Astrocyte of the spinal cord (primary cell): ENCODE data around the gene EXOC4.

Experiments
- DNase-seq: peaks from one replicate; pipeline ENCODE4 v3.0.0; 2011; ENCODE audit warnings: low read depth, low spot score
- H3K4me3 ChIP-seq: 2 replicates; pipeline ENCODE4 v1.5.1; 2011; ENCODE audit warnings: low read depth, mild to moderate bottlenecking, low read length, moderate library complexity
- in situ Hi-C: cut with HindIII; loops from 2 replicates; pipeline ENCODE4 v1.10.0; 2017; ENCODE audit warnings: low sequenced_read_pairs
- TF ChIP-seq, protein P1 (sequence below): IDR thresholded peaks from 2 replicates; pipeline ENCODE4 v1.5.1; 2012; ENCODE audit warnings: low read depth, mild to moderate bottlenecking, low read length, inconsistent platforms

EXOC4 gene

DNA sequence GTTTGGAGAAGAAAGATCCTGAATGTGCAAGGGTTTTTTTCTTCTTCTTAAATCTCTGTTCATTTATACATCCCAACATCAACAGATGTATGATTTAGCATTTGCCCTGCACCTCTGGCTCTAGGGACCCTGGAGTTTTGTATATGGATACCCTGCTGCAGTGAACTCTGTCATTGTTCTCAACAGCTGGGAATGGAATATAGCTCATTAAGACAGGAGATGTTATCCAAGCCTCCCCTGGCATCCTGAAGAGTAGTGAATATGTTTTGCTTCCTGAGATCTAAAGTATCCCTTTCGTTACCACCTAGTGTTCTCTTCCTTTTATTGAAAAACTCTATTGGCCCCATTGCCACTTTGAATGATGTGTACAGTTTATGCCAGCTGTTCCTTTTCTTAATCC, 275.9 kb downstream of the EXOC4 start:
- H3K4me3 ChIP-seq = no peak overlapping the region
- DNase-seq = no peak
- in situ Hi-C loops = no loop called here
- TF ChIP-seq, protein P1, sequence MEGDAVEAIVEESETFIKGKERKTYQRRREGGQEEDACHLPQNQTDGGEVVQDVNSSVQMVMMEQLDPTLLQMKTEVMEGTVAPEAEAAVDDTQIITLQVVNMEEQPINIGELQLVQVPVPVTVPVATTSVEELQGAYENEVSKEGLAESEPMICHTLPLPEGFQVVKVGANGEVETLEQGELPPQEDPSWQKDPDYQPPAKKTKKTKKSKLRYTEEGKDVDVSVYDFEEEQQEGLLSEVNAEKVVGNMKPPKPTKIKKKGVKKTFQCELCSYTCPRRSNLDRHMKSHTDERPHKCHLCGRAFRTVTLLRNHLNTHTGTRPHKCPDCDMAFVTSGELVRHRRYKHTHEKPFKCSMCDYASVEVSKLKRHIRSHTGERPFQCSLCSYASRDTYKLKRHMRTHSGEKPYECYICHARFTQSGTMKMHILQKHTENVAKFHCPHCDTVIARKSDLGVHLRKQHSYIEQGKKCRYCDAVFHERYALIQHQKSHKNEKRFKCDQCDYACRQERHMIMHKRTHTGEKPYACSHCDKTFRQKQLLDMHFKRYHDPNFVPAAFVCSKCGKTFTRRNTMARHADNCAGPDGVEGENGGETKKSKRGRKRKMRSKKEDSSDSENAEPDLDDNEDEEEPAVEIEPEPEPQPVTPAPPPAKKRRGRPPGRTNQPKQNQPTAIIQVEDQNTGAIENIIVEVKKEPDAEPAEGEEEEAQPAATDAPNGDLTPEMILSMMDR = no peak

DNA sequence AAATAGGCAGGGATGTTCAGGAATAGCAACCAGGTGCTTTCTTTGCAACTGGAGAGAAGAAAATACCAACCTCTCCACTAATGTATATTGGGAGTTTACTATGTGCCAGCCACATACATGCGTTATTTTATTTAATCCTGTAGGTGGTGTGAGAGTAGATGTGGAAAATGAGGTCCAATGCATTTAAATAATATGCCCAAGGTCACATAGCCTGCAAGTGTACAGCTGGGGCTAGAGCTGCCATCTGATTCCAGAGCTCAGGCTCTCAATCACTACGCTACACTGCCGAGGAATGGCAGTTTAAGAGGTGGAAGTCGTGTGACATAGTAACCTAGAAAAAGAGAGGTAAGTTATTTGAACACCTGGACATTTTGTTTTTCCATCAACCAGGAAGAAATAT, 277.0 kb downstream of the EXOC4 start:
- in situ Hi-C loops = no loop called here
- DNase-seq = no peak
- TF ChIP-seq, protein P1 = no peak
- H3K4me3 ChIP-seq = no peak overlapping the region

DNA sequence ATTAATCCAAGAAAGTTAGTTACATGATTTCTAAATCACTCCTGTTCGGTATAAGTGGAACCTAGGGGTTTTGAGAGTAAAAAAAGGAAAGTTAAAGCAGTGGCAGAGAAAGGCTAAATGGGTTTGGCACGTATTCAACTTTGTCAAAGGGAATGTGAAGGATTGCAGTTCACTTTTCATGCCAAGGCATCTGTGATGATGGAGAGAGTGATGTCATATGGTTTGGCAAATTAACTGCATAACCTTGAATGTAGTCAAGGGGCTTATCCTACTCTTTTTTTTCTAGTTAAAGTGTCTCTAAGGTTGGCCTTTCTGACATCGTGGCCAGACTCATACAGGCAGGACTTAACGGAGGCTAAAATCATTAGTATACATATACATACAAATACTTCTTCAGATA, 277.8 kb downstream of the EXOC4 start:
- no peak overlapping the region for H3K4me3 ChIP-seq
- peak; percentile 65 for DNase-seq
- in situ Hi-C loops = no loop called here
- TF ChIP-seq, protein P1 = no peak

DNA sequence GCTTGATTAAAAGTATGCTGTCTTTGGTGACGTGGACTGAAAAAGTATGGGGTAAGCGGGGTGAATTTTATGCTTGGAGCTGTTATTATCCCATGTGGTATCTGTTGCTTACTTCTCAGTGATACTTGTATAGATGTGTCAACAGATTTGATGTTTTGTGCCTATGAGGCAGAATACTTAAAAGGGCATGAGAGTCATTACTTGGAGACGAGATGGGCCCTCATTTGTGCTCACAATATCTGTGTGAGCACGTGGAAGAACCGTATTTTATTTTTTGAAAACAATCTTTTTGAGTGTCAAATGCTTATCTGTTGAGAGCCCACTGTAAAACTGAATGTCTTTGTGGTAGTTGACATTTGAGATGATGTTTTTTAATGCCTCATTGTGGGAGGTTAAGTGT, 281.9 kb downstream of the EXOC4 start:
- TF ChIP-seq, protein P1 = no peak
- in situ Hi-C loops = no loop called here

DNA sequence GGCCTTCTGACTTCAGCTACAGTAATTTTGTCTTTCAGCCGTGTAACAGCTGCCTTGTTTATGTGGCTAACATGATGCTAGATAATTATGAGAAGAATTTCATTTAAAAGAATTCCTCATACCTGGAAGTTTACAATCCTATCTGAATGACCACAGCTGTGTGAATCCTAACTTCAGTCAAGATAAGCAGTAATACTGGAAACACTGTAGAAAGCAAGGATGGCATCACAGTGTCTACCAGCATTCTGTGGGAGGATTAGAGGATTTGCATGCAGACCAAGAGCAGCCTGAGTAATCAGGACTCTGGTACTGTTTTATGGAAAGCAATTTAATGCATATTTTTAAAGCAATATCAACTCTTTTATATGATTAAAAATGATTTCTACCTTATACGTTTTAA, 282.4 kb downstream of the EXOC4 start:
- TF ChIP-seq, protein P1 = no peak
- no peak for DNase-seq
- H3K4me3 ChIP-seq = no peak overlapping the region
- in situ Hi-C loops = no loop called here

More for the DNA sequence above, 281.9 kb downstream of the EXOC4 start:
- H3K4me3 ChIP-seq = no peak overlapping the region
- no peak for DNase-seq

DNA sequence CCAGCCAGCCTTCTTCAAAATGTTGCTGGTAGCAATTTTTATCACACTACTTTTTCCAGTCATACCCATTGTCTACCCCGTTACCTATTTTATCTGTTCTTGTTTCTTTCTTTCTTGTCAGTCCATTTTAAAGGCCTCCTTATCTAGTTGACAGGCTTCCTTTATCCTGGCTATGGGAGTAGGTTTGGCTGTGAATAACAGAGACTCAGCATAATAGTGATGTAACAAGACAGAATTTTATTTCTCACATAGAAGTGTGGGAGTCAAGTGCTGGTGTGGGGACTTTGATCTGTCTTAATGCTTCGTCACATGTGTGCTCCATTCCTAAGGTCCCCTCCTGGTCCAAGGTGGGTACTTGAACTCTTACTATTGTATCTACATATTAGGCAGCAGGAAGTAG, 283.6 kb downstream of the EXOC4 start:
- in situ Hi-C loops = no loop called here
- no peak for DNase-seq
- TF ChIP-seq, protein P1 = no peak
- no peak overlapping the region for H3K4me3 ChIP-seq

DNA sequence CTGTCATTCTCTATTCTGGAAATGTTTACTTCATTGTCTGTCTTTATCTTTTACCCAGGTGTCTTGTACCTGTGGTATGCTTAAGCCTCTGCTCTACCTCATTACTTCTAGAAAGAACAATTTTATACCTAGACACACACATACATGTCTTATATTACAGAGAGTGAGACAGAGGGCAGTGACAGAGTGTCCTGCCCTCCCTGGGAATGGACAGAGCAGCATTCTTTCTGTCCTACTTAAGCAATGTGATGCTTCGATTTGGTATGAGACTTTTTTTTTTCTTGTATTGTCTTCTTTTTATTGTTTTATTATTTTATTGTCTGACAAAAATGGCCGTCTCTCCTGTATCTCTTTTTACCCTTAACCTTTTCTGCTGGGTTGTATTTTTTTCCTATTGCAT, 286.1 kb downstream of the EXOC4 start:
- in situ Hi-C loops = no loop called here
- TF ChIP-seq, protein P1 = no peak
- no peak overlapping the region for H3K4me3 ChIP-seq
- DNase-seq = no peak
